Putamen (tissue), 1 donor: ENCODE results near the gene KRTAP22-2.

ENCODE experiments used
- DNase-seq: peaks from one replicate; pipeline ENCODE4 v3.0.0-alpha.2; 2016; ENCODE audit warnings: low spot score

Gene KRTAP22-2

DNA sequence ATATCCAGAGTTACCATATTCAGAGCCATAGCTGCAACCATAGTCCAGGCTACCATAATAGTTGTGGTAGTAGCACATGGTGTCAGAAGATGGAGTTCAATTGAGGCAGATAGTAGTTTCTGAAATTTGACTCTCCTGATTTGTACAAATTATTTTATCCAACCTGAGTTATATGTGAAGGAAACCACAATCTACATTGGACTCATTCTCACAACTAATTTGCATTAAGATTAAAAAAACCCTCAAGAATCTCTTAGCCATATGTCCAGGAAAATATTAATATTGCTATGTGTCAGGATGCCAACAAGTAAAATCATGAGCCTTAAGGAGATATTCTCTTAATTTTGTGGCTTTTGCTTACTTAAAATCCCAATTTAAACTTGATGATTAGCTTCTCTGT, at the start of gene KRTAP22-2:
Gene KRTAP22-2 (minus strand): TSS at position 101 of the 400 bp plus-strand sequence.
- DNase-seq, result no peak

DNA sequence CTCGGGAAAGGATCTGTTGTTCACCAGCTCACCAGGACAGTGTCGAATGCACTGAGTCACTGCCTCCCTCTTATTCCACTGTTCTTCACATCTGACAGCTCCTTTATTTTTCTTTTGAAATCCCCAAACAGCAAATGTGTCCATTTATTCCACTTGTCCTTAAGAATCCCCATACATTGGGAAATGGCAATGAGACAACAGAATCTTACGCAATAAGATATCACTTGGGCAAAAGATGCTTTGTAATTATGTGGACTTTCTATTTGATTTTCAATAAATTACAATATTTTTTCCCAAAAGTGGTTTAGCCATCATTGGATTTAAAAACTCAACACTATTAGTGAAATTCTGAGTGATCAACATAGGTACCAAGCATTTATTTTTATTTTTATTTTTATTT, 48.5 kb upstream of the KRTAP22-2 start:
- DNase-seq, result no peak

DNA sequence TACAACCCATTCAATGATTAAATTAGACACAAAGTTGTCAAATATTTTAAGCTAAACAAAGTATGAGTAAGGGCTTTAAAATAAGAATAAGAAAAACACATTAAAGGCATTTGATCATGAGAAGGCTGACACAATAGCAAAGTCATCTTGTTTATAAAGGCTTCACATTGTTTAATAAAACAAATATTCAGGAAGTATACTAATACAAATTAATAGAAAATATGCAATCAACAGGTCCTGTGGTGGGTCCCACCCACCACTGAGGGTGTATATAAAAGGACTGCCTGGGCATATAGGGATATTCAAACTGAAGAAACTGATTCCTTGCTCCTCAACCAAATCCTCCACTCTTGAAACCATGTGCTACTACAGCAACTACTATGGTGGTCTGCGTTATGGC, 44.7 kb upstream of the KRTAP22-2 start, which contains the start of gene KRTAP20-2:
Gene KRTAP20-2 (plus strand): TSS at position 301 of the 400 bp plus-strand sequence. CDS start 58 bp downstream, at position 359.
- no peak for DNase-seq

DNA sequence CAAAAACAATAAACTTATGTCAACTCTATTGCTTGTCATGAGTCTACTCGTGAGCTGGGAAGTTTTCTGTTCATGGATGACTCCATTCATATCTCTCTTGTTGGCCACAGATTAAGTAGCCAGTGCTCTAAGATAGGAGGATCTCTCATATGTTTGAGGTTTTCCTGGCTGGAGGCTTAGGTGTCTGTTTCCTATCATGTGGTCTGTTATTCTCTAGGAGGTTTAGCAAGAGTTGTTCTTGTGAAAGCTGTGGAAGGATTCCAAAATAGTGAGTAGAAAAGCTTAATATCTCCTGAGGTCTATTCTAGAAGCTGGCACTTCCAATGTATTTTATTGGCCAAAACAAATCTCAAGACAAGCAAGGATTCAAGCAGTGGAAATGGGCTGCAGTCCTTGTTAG, 39.0 kb upstream of the KRTAP22-2 start:
- no peak for DNase-seq

DNA sequence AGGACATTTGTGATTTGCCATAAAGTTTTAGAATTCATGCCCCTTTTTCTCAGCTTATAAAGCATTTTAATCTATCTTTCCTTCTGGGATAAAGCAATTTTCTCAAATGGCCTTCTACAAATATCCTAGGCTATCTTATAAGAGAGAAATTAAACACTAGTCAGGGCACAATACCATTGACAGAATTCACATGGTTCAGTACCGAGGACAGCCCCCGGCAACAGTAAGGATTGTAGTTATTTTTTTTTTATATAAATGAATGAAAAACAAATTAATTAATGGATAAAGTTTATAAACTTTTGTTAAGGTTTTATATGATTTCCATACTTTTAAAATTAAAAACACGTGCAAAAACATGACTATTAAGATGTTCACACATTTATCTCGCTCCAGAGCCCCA, 37.9 kb upstream of the KRTAP22-2 start:
- DNase-seq, result no peak

DNA sequence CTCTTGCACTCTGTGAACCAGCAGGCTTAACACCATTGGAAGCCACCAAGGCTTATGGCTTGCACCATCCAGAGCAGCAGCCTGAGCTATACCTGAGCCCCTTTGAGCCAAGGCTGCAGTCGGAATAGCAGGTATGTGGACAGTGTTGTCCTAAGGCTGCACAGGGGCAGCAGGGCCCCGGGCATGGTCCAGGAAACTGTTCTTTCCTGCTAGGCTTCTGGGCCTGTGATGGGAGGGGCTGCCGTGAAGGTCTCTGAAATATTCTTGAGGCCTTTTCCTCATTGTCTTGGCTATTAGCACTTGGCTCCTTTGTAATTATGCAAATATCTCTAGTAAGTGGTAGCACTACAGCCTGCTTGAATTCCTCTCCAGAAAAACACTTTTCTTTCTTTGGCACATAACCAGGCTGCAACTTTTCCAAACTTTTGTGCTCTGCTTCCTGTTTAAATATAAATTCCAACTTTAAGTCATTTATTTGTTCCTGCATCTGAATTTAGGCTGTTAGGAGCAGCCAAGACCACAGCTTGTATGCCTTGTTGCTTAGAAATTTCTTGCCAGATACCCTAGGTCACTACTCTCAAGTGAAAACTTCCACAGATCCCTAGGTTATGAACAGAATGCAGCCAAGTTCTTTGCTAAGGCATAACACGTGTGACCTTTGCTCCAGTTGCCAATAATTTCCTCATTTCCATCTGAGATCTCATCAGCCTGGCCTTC, 35.4 kb upstream of the KRTAP22-2 start:
- no peak for DNase-seq

DNA sequence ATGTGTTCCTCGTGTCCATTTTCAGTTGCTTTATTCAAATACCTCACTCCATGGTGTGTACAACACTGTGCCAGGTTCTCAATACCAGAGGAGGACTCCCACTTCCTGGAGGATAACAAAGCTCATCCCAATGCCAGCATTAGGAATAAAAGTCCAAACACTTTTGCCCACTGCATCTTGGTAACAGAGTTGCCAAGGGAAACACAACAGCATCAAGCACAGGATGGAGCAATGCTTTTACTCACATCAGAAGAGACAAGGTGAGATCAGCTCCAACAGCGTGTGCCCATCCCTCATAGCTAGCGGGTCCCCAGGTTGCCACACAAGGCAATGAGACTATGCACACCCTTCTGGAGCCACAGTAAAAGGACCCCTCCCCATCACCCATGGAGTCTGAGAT, 33.2 kb upstream of the KRTAP22-2 start:
- DNase-seq, result no peak

DNA sequence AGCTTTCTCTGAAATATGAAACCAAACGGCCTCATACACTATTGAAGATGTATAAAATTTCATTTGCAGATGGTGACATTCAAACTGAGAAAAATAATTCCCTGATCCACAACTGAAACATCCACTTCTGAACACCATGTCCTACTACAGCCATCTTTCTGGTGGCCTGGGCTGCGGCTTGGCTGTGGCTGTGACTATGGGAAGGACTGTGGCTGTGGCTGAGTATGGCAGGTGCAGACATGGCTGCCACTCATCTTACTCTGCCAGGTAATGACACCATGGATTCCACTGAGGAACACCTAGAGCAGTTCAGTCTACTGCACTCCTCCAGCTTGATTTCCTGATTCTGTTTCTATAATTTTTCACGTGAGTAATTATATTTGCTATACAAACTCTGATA, 30.3 kb upstream of the KRTAP22-2 start, which contains the start of gene KRTAP20-4:
Gene KRTAP20-4 (plus strand): TSS at position 106 of the 400 bp plus-strand sequence.
- DNase-seq, result no peak

DNA sequence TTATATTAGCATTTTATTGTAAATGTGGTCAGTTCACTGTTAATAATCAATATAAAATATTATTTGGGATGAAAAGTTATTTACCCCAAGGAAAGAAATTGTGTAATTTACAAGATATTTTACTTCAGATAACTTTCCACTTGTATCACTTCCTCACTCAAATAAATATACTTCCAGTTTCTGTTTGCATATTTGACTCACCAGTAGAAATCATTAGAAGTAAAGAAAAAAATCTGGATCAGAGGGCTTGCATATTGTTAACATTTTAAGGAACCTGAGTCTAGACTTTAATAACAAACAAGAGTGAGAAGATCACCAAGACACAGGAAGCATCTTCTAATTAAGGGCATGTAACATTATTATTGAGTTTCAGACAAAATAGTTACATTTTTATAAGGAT, 29.9 kb upstream of the KRTAP22-2 start:
- DNase-seq, result no peak

DNA sequence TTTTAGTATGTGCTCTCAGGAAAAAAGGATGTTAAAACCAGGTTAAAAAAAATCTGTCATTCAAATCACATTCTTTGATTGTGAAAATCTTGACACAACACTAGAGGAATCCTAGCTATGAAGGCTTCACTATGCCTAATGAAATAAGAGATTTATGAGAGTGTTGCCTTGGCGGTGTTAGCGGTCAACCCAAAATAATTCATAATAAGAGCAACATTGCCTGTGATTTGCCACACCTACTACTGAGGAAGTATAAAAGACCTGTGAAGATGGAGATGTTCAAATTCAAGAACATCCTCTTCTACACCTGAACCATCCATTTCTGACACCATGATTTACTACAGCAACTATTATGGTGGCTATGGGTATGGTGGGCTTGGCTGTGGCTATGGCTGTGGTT, 25.9 kb upstream of the KRTAP22-2 start, which contains the start of gene KRTAP20-1:
Gene KRTAP20-1 (plus strand): TSS at position 301 of the 400 bp plus-strand sequence. CDS start 30 bp downstream, at position 331.
- no peak for DNase-seq

DNA sequence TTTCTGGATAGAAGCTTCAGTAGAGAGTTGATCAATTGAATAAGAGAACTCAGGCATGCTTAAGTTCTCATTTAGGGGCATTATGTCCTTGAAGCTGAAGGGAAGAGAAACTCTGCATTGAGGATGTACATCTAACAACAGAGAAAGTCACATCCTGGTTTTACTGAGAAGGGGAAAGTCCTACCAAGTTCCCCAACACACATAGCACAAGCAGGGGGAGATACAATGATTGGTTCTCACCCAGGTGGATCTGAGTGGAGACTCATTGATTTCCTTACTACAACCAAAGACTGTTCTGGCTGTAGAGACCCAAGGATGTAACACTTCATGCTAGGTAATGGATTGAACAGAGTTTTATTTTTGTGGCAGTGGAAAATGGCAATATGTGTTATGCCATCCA, 25.0 kb upstream of the KRTAP22-2 start:
- no peak for DNase-seq

DNA sequence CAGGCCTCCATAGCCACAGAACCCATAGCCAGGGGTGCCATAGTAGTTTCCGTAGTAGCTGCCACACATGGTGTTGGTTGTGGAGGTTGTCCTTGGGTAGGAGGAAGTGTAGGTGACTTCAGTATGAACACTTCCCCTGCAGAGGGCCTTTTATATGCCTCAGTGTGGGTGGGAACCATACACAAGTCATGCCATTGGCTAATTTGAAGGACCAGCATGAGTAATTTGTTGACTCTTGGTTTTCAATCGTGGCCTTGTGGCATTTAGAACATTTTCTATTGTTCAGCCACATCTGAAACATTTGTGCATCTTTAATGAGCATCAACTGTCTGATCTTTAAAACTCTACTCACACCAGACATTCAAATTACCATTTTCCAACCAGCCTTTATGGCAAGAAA, 23.6 kb upstream of the KRTAP22-2 start, which contains the start of gene KRTAP6-1:
Gene KRTAP6-1 (minus strand): TSS at position 95 of the 400 bp plus-strand sequence. CDS start 26 bp downstream, at position 69.
- DNase-seq, result no peak

DNA sequence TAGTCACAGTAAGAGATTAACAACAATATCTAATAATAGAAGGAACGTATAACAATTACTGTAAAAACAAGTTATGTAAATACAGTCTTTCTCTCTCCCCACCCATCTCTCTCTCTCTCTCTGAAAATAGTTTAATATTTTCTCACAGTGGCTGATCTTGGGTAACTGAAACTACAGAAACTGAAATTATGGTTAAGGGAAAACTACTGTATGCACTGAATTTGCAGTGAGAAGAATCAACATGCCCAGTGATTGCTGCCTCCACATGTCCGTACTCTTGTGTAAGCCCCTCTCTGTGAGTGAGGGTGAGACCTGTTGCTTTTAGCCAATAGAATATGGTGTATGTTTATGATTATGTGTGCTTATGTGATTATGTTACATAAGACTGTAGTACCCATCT, 21.9 kb upstream of the KRTAP22-2 start:
- no peak for DNase-seq

DNA sequence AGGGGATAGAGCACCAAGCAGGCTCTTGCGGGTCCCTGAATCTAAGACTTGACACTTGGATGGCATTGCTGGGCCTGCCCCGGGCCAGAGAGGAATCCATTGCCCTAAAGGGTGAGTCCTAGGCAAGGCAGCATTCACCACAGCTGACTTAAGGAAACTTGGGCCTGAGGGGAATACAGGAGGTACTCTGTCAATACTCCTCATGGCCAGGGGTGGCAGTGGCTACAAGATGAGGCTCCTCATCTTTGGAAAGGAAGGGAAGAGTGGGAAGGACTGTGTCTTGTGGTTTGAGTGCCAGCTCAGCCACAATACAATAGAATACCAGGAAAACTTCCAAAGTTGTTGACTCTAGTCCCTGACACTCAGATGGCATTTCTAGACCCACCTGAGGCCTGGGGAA, 15.8 kb upstream of the KRTAP22-2 start:
- no peak for DNase-seq

DNA sequence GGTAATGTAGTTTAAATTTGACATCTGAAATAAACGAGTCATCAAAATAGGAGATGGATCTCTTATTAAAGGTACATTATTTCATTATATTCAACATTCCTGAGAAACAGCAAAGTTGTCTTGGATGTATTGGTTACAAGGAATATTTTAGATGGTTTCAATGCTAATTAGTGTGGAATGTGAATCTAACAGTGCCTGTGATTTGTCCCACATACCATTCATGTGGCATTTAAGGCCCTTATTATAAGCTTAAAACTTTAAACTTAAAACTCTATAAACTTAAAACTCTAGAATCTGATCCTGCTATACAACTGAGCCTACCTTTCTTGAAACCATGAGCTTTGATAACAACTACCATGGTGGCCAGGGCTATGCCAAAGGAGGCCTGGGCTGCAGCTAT, 10.6 kb upstream of the KRTAP22-2 start, which contains the start of gene KRTAP22-1:
Gene KRTAP22-1 (plus strand): TSS at position 301 of the 400 bp plus-strand sequence.
- DNase-seq, result no peak

DNA sequence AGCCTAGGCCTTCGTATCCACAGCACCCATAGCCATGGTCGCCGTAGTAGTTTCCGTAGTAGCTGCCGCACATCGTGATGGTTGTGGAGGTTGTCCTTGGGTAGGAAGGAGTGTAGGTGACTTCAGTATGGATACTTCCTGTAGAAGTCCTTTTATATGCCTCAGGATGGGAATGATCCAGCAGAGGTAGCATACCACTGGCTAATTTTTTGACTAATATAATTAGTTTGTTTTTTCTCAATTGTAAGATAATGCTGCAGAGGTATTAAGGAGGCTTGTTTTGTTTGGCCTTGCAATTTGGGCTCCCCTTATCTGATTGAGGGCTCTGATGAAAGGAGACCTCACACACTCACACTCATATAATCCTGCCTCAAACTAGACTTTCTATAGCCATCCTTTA, 8.6 kb upstream of the KRTAP22-2 start, which contains the start of gene KRTAP6-2:
Gene KRTAP6-2 (minus strand): TSS at position 101 of the 400 bp plus-strand sequence. CDS start 28 bp downstream, at position 73.
- no peak for DNase-seq

DNA sequence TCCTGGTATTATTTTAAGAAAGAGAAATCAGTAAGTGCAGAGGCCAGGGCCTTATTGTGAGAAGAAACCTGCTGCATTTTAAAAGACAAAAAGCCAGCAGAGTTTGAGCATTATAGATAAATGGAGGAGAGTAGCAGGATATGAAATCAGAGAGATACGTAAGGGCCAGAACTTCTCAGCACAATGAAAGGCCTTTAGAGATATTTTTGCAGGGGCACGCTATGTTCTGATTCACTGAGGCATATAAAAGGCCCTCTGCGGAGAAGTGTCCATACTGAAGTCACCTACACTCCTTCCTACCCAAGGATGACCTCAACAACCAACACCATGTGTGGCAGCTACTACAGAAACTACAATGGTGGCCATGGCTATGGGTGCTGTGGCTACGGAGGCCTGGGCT, 1.9 kb upstream of the KRTAP22-2 start, which contains the start of gene KRTAP6-3:
Gene KRTAP6-3 (plus strand): TSS at position 301 of the 400 bp plus-strand sequence. CDS start 6 bp downstream, at position 307.
- DNase-seq, result no peak

DNA sequence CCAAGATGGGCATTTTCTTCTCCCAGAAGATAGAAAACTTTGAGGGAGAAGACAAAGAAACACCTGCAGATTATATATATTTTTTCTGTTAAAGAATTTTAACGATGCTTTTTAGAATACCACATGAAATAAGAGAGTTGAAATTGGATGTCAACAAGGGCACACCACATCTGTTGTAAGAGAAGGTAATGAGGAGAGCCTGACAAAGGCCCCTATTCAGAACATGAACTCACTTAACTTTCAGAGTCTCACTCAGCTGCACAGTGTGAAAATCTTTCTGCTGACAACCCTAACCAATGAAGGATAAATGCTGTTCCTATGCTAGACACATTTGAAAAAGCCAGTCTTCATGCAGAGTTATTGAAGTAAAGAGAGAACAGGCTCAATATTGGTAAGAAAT, 7.3 kb downstream of the KRTAP22-2 start:
- no peak for DNase-seq

DNA sequence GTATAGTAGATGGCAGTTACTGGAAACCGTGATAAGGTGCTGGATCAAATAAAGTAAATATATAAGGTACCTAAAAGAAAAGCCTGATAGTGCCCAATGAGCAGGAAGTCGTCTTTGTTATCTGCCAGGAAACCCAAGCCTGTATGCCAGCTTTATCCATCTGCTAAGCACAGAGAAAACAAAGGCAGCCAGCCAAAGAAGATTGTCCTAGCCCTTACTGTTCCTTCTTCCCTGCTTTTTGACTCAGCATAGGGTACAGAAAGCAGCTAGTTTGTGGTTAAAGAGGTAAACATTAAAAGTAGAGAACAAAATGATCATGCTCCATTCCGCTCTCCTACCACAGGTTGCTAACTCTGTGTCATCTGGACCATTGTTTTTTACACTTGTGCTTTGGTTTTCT, 10.1 kb downstream of the KRTAP22-2 start:
- DNase-seq, result no peak

DNA sequence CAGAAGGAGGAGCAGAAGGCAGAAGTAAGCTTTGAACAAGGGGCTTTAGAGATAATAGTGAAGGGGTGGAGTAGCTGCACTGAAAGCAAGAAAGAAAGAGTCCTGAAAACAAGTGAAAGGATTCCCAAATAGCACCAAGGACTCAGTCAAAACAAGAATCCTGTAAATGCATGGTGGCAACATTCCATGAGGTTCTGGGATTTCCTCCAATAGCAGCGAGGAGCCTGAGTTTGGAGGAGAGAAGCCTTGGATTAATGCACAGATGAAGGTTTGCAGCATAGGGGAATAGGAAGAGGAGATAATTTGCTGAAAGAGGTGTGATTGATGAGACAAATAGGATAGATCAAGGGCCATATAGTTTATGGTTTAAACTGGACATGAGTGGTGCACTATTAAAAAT, 10.9 kb downstream of the KRTAP22-2 start:
- no peak for DNase-seq

DNA sequence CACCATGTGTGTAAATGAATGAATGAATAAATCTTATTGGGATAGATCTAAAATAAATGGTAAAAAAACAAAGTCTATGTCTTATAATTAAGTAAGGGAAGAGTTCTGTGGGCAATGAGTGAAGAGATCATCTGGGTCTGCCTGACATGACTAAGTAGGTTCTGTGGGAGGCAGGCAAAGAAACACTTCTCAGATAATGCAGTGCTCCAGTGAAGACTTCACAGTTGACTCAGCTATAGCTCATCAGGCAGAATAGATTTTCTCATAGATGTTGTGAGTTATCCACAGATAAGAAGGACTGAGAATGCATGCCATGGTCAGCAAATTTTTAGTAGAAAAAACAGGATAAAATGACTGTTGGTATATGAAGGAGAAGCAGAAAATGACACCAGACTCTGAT, 12.4 kb downstream of the KRTAP22-2 start:
- DNase-seq, result no peak

DNA sequence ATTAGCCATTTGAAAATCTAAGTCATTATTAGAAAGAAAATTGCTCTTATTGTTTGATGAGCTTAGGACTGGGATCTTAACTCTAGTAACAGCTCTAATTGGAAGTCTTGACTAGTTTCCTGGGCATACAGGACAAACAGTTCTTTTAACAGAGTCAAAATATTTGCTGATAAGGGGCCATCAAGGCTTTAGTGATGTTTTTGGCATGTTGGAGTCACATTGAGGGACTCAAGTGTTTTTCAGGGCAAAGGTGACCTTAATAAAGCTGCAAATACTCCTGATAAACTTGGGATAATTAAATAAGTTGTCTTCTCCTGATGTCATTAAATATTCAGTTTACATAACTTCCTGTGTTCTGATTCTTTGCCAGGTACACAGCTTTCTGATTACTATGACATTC, 22.6 kb downstream of the KRTAP22-2 start:
- DNase-seq, result no peak

DNA sequence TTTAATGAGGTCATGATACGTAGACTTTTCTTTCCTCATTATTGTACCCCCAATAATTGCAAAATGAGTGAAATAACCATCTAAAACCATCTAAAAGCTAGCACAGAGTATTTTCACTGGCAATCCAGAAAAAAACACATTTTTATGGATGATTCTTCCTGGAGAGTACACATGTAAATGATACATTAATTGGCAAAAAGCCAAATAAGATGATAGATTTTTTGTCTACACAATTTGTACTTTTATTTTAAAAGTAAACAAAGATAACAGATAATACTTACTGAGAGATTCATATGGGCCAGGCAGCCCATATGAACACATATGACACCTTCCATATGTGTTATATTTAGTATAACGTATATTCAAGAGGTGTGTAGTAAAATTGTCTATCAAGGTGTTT, 26.6 kb downstream of the KRTAP22-2 start:
- DNase-seq, result no peak
